AG09309 (cell line): ENCODE results near the gene CLASP1.
"Not testable (repeated sequence)": the region's sequence is repeated elsewhere in the genome, so short reads cannot be mapped to it uniquely, and the experiment has no call there.

Experiments used
- DNase-seq: peaks from one replicate; pipeline ENCODE4 v3.0.0-alpha.2; 2010; ENCODE audit warnings: low read depth
- H3K4me3 ChIP-seq: 2 replicates; pipeline ENCODE4 v1.5.1; 2011; ENCODE audit warnings: mild to moderate bottlenecking, low read depth, low read length, moderate library complexity; ENCODE audit not compliant: control insufficient read depth
- TF ChIP-seq, protein P1 (sequence below): IDR thresholded peaks from 2 replicates; pipeline ENCODE4 v1.5.1; 2011; ENCODE audit warnings: mild to moderate bottlenecking, low read depth, low read length, inconsistent platforms; ENCODE audit not compliant: insufficient read depth, control insufficient read depth; ENCODE audit errors: missing control alignments

CLASP1 gene

GRCh38 chr2:121647396-121647795, 1.9 kb downstream of the CLASP1 start:
- no peak for DNase-seq
- TF ChIP-seq, protein P1, sequence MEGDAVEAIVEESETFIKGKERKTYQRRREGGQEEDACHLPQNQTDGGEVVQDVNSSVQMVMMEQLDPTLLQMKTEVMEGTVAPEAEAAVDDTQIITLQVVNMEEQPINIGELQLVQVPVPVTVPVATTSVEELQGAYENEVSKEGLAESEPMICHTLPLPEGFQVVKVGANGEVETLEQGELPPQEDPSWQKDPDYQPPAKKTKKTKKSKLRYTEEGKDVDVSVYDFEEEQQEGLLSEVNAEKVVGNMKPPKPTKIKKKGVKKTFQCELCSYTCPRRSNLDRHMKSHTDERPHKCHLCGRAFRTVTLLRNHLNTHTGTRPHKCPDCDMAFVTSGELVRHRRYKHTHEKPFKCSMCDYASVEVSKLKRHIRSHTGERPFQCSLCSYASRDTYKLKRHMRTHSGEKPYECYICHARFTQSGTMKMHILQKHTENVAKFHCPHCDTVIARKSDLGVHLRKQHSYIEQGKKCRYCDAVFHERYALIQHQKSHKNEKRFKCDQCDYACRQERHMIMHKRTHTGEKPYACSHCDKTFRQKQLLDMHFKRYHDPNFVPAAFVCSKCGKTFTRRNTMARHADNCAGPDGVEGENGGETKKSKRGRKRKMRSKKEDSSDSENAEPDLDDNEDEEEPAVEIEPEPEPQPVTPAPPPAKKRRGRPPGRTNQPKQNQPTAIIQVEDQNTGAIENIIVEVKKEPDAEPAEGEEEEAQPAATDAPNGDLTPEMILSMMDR = no peak
- H3K4me3 ChIP-seq = peak overlapping the region; percentile 88; the same call in 1 of the 2 replicates

- TF ChIP-seq, protein P1 = no peak
- no peak for DNase-seq
- no peak overlapping the region for H3K4me3 ChIP-seq
Observed at GRCh38 chr2:121644715-121645114, 4.5 kb downstream of the CLASP1 start.

- H3K4me3 ChIP-seq = no peak overlapping the region
- TF ChIP-seq, protein P1 = no peak
- DNase-seq = no peak
Observed at GRCh38 chr2:121643877-121644276, 5.4 kb downstream of the CLASP1 start.

- TF ChIP-seq, protein P1 = no peak
- H3K4me3 ChIP-seq = no peak overlapping the region
- DNase-seq = no peak
Observed at GRCh38 chr2:121640380-121641316, 8.6 kb downstream of the CLASP1 start.

GRCh38 chr2:121639846-121640245, 9.4 kb downstream of the CLASP1 start:
- H3K4me3 ChIP-seq, DNase-seq: not testable (repeated sequence)

- no peak overlapping the region for H3K4me3 ChIP-seq
- no peak for DNase-seq
- TF ChIP-seq, protein P1 = no peak
Observed at GRCh38 chr2:121638333-121638732, 10.9 kb downstream of the CLASP1 start.

- TF ChIP-seq, protein P1 = no peak
- H3K4me3 ChIP-seq = no peak overlapping the region
- no peak for DNase-seq
Observed at GRCh38 chr2:121635371-121635770, 13.9 kb downstream of the CLASP1 start.
